ENCODE measurements around the gene ZNF212.
A peak's percentile ranks its signal among the peaks of the same experiment; 100 is the strongest.

ZNF212 gene

GRCh38 chr7:149239345-149240143 is at the start of gene ZNF212:
Gene ZNF212 (plus strand): TSS chr7:149239651. CDS start chr7:149239779, 128 bp downstream.
- DNase-seq = peak; percentile 85

GRCh38 chr7:149191851-149192250 is 47.6 kb upstream of the ZNF212 start:
- DNase-seq = no peak

- DNase-seq = no peak
These were observed 44.7 kb upstream of the ZNF212 start for GRCh38 chr7:149194799-149195179.

- DNase-seq = peak; percentile 69
These were observed 44.0 kb upstream of the ZNF212 start, which contains the start of gene ZNF282 for GRCh38 chr7:149195180-149196150. Gene ZNF282 (plus strand): TSS chr7:149195546. CDS start chr7:149195590, 44 bp downstream.

GRCh38 chr7:149196151-149196704 is 43.2 kb upstream of the ZNF212 start:
- DNase-seq = no peak

- no peak for DNase-seq
These were observed 42.7 kb upstream of the ZNF212 start for GRCh38 chr7:149196705-149197171.

- DNase-seq = no peak
These were observed 41.8 kb upstream of the ZNF212 start for GRCh38 chr7:149197675-149198074.

GRCh38 chr7:149198161-149198816 is 41.2 kb upstream of the ZNF212 start:
- DNase-seq = no peak

GRCh38 chr7:149199234-149199995 is 40.0 kb upstream of the ZNF212 start:
- DNase-seq = no peak

- DNase-seq = no peak
These were observed 36.6 kb upstream of the ZNF212 start for GRCh38 chr7:149202831-149203231.

- no peak for DNase-seq
These were observed 33.6 kb upstream of the ZNF212 start for GRCh38 chr7:149205690-149206381.

GRCh38 chr7:149207324-149208035 is 32.0 kb upstream of the ZNF212 start:
- DNase-seq = no peak

- DNase-seq = no peak
These were observed 29.8 kb upstream of the ZNF212 start for GRCh38 chr7:149209518-149210269.

- DNase-seq = no peak
These were observed 28.9 kb upstream of the ZNF212 start for GRCh38 chr7:149210551-149210950.

GRCh38 chr7:149214020-149214720 is 25.3 kb upstream of the ZNF212 start:
- no peak for DNase-seq

GRCh38 chr7:149216402-149216801 is 23.0 kb upstream of the ZNF212 start:
- DNase-seq = no peak

GRCh38 chr7:149217570-149217969 is 21.9 kb upstream of the ZNF212 start:
- DNase-seq = no peak

- no peak for DNase-seq
These were observed 20.7 kb upstream of the ZNF212 start for GRCh38 chr7:149218469-149219420.

All from NCI-H1436 (cell line).